ENCODE results near the gene STON1. TPM values are rescaled to one million over a fixed set of nuclear protein-coding genes. Genes with fewer than 3 reads are reported as not detected.

The STON1 gene
- total RNA-seq, 2 donors from 2014 or later, result 34.0 to 48.7 TPM

DNA sequence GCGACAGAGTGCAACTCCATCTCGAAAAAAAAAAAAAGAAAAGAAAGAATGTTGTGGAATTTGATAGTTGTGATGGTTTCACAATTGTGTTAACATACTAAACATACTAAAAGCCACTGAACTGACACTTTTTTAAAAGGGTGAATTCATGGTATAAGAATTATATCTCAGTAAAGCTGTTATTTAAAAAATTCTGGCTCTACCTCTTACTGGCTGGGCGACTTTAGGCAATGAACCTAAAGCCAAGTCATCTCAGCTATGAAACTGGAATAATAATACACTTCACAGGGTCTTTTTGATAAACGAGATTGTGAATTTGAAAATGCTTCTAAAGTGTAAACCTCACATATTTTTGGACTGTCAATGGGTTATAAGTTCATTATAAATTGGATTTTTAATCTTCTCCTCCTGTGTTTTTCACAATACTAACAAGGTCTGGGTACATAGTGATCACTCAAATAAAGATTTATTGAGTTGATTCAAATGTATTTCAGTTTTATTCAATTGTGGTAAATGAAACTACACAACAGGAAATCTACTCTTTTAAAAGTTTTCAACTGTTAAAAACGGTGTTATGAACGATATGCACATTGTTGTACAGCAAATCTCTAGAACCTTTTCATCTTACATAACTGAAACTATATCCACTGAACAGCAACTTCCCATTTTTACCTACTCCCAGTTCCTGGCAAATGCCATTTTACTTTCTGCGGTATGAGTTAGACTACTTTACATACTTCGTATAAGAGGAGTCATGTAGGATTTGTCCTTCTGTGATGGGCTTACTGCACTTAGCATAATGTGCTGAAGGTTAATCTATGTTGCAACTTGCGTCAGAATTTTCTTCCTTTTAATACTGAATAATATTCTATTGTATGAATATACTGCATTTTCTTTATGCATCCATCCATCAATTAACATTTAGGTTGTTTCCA, 44.7 kb downstream of the STON1 start:
- 78% methylated on average over 9 of the region's 9 CpGs for WGBS
- no peaks in the 10 kb centered on the region for H3K36me3 ChIP-seq
- TF ChIP-seq, protein P1, sequence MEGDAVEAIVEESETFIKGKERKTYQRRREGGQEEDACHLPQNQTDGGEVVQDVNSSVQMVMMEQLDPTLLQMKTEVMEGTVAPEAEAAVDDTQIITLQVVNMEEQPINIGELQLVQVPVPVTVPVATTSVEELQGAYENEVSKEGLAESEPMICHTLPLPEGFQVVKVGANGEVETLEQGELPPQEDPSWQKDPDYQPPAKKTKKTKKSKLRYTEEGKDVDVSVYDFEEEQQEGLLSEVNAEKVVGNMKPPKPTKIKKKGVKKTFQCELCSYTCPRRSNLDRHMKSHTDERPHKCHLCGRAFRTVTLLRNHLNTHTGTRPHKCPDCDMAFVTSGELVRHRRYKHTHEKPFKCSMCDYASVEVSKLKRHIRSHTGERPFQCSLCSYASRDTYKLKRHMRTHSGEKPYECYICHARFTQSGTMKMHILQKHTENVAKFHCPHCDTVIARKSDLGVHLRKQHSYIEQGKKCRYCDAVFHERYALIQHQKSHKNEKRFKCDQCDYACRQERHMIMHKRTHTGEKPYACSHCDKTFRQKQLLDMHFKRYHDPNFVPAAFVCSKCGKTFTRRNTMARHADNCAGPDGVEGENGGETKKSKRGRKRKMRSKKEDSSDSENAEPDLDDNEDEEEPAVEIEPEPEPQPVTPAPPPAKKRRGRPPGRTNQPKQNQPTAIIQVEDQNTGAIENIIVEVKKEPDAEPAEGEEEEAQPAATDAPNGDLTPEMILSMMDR (IDR thresholded peaks at IDR 0.05), result no peak
- no peak for TF ChIP-seq POLR2A (IDR thresholded peaks at IDR 0.05)
- no peak for TF ChIP-seq POLR2AphosphoS5 (IDR thresholded peaks at IDR 0.05)
- H3K4me3 ChIP-seq, result no peak overlapping the region
- intact Hi-C loops (cut with DNase I), result no loop called here
- H3K9me3 ChIP-seq, result no peaks in the 10 kb centered on the region
- H3K4me1 ChIP-seq (replicated peaks), result no peaks in the 10 kb centered on the region
- H3K27ac ChIP-seq, result no peak overlapping the region
- no peak for DNase-seq (ENCODE audit: low spot score)
- H3K27me3 ChIP-seq (replicated peaks; ENCODE audit: insufficient read depth), result no peaks in the 10 kb centered on the region

- no peak for TF ChIP-seq POLR2AphosphoS5 (IDR thresholded peaks at IDR 0.05)
- TF ChIP-seq, protein P1 (IDR thresholded peaks at IDR 0.05), result no peak
- no peak for TF ChIP-seq POLR2A (IDR thresholded peaks at IDR 0.05)
- Histone ChIP-seq H3K4me3 (no peak overlapping the region), H3K27me3 (replicated peaks; ENCODE audit: insufficient read depth) (no peaks in the 10 kb centered on the region), H3K4me1 (replicated peaks) (no peaks in the 10 kb centered on the region), H3K36me3 (no peaks in the 10 kb centered on the region), H3K9me3 (no peaks in the 10 kb centered on the region), H3K27ac (no peak overlapping the region)
- no peak for DNase-seq (ENCODE audit: low spot score)
- intact Hi-C loops (cut with DNase I), result no loop called here
- 81% methylated on average over 4 of the region's 4 CpGs for WGBS
Observed at GRCh38 chr2:48578313-48578712, 48.4 kb downstream of the STON1 start.

DNA sequence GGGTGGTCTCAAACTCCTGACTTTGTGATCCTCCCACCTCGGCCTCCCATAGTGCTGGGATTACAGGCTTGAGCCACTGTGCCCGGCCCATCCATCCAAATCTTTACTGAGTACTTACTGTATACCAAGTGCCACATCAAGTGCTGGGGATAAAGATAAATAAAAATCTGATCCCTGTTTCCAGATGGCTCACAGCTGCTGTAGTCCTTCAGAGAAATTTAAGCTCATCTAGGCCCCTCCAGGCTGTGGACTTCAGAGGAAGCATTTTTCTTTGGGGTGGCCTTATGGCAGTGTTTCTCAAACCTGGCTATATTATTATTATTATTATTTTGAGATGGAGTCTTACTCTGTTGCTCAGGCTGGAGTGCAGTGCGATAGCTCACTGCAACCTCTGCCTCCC, 54.0 kb downstream of the STON1 start:
- H3K4me3 ChIP-seq, result no peak overlapping the region
- H3K9me3 ChIP-seq, result no peaks in the 10 kb centered on the region
- WGBS, result 98% methylated on average over 3 of the region's 3 CpGs
- TF ChIP-seq POLR2A (IDR thresholded peaks at IDR 0.05), result no peak
- no peak for TF ChIP-seq POLR2AphosphoS5 (IDR thresholded peaks at IDR 0.05)
- TF ChIP-seq, protein P1 (IDR thresholded peaks at IDR 0.05), result no peak
- DNase-seq (ENCODE audit: low spot score), result no peak
- intact Hi-C loops (cut with DNase I), result loop anchor here (10.0 kb wide), 1 partner anchor 109 kb away; no protein-coding TSS in a partner anchor
- H3K27ac ChIP-seq, result no peak overlapping the region
- H3K36me3 ChIP-seq, result no peaks in the 10 kb centered on the region
- H3K4me1 ChIP-seq (replicated peaks), result no peaks in the 10 kb centered on the region
- H3K27me3 ChIP-seq (replicated peaks; ENCODE audit: insufficient read depth), result no peaks in the 10 kb centered on the region

- intact Hi-C loops (cut with DNase I), result loop anchor here (10.0 kb wide), 1 partner anchor 110 kb away; no protein-coding TSS in a partner anchor
Observed at GRCh38 chr2:48584551-48584950, 54.6 kb downstream of the STON1 start.

More at GRCh38 chr2:48584551-48584950, 54.6 kb downstream of the STON1 start:
- Histone ChIP-seq H3K27ac (no peak overlapping the region), H3K4me3 (no peak overlapping the region), H3K36me3 (no peaks in the 10 kb centered on the region), H3K4me1 (replicated peaks) (no peaks in the 10 kb centered on the region), H3K9me3 (no peaks in the 10 kb centered on the region), H3K27me3 (replicated peaks; ENCODE audit: insufficient read depth) (no peaks in the 10 kb centered on the region)
- no peak for TF ChIP-seq POLR2AphosphoS5 (IDR thresholded peaks at IDR 0.05)
- no peak for TF ChIP-seq POLR2A (IDR thresholded peaks at IDR 0.05)
- TF ChIP-seq, protein P1 (IDR thresholded peaks at IDR 0.05), result no peak
- 77% methylated on average over 4 of the region's 4 CpGs for WGBS
- DNase-seq (ENCODE audit: low spot score), result no peak

All from prostate gland (tissue), 2 donors.